ENCODE results near the gene URB1.
"Not testable (repeated sequence)": the region's sequence is repeated elsewhere in the genome, so short reads cannot be mapped to it uniquely, and the experiment has no call there.

Gene URB1

GRCh38 chr21:32282992-32283391 is 109.8 kb downstream of the URB1 start:
- DNase-seq (ENCODE audit: low read depth): no peak

DNA sequence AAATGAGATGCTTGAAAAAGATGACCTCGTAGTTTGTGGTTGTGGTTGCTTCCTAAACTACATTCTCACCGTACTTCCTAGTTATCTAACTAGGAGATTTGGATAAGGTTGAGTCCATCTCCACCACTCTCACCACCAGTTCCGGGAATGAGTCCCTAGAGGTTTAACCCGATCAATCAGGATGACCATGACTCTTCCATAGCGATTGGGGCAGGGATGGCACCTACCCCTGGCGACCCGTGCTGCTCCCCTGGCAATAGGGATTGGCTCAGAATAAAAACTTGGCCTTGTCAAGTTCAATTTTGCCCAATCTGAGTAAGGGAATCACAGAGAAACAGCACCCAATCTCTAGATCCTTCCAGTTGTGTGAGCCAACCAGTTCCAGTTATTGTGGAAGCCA is 111.3 kb downstream of the URB1 start:
- DNase-seq (ENCODE audit: low read depth): peak; percentile 33

GRCh38 chr21:32279377-32279680 is 113.5 kb downstream of the URB1 start:
- DNase-seq (ENCODE audit: low read depth): no peak

GRCh38 chr21:32278518-32279376 is 114.1 kb downstream of the URB1 start, which contains the start of gene MIS18A:
TSS of gene MIS18A (minus strand) at chr21:32279049. CDS start at chr21:32279014, 35 bp downstream.
- peak; percentile 96 for DNase-seq (ENCODE audit: low read depth)

- no peak for DNase-seq (ENCODE audit: low read depth)
Observed at GRCh38 chr21:32278103-32278502, 114.7 kb downstream of the URB1 start.

GRCh38 chr21:32276671-32277070 is 116.1 kb downstream of the URB1 start:
- no peak for DNase-seq (ENCODE audit: low read depth)

- no peak for DNase-seq (ENCODE audit: low read depth)
Observed at GRCh38 chr21:32270748-32271147, 122.1 kb downstream of the URB1 start.

GRCh38 chr21:32265321-32265720 is 127.5 kb downstream of the URB1 start:
- not testable (repeated sequence) for DNase-seq (ENCODE audit: low read depth)

- DNase-seq (ENCODE audit: low read depth): no peak
Observed at GRCh38 chr21:32261929-32262328, 130.9 kb downstream of the URB1 start.
